ENCODE results near the gene BEST2.
A peak's percentile ranks its signal among the peaks of the same experiment; 100 is the strongest.

BEST2 gene

GRCh38 chr19:12801466-12802266 is 50.1 kb downstream of the BEST2 start, which contains the start of the genes PRDX2 and THSD8:
TSS of gene PRDX2 (minus strand) at chr19:12801800. CDS start at chr19:12801261, 539 bp downstream.
TSS of gene THSD8 (plus strand) at chr19:12802069. CDS start at chr19:12802072, 3 bp downstream.
- H3K36me3 Mint-ChIP-seq (ENCODE audit: low read depth) = peaks cover 9% of the 10 kb centered on the region
- peak within 1 kb of the TSS; percentile 78 to 92 (median 89) for H3K4me3 Mint-ChIP-seq
- H3K4me1 Mint-ChIP-seq = peaks cover 22% of the 10 kb centered on the region
- peak within 1 kb of the TSS; percentile 35 to 72 (median 68) for H3K27ac Mint-ChIP-seq
- no peaks in the 10 kb centered on the region for H3K27me3 Mint-ChIP-seq (ENCODE audit: low read depth)
- H3K9me3 Mint-ChIP-seq = no peaks in the 10 kb centered on the region
- TF ChIP-seq CTCF (IDR thresholded peaks at IDR 0.05; ENCODE audit: unreplicated experiment in 3 of 3) = no peak

GRCh38 chr19:12802267-12803106 is 50.9 kb downstream of the BEST2 start:
- peaks cover 24% of the 10 kb centered on the region for H3K4me1 Mint-ChIP-seq

GRCh38 chr19:12804051-12804450 is 52.5 kb downstream of the BEST2 start:
- TF ChIP-seq CTCF (IDR thresholded peaks at IDR 0.05; ENCODE audit: unreplicated experiment in 3 of 3) = no peak
- no peaks in the 10 kb centered on the region for H3K9me3 Mint-ChIP-seq
- H3K27me3 Mint-ChIP-seq (ENCODE audit: low read depth) = no peaks in the 10 kb centered on the region
- H3K4me3 Mint-ChIP-seq = peak overlapping the region in 2 of 3 experiments; percentile 29 to 53
- H3K27ac Mint-ChIP-seq = no peak overlapping the region
- H3K36me3 Mint-ChIP-seq (ENCODE audit: low read depth) = peaks cover 5% of the 10 kb centered on the region
- H3K4me1 Mint-ChIP-seq = peaks cover 24% of the 10 kb centered on the region

More at GRCh38 chr19:12802267-12803106, 50.9 kb downstream of the BEST2 start:
- TF ChIP-seq CTCF (IDR thresholded peaks at IDR 0.05; ENCODE audit: unreplicated experiment in 3 of 3) = no peak
- H3K4me3 Mint-ChIP-seq = peak overlapping the region; percentile 78 to 92 (median 89)
- peak overlapping the region in 2 of 3 experiments; percentile 53 to 63 for H3K27ac Mint-ChIP-seq
- H3K9me3 Mint-ChIP-seq = no peaks in the 10 kb centered on the region
- no peaks in the 10 kb centered on the region for H3K27me3 Mint-ChIP-seq (ENCODE audit: low read depth)
- H3K36me3 Mint-ChIP-seq (ENCODE audit: low read depth) = peaks cover 5% of the 10 kb centered on the region

GRCh38 chr19:12806242-12807081 is 54.9 kb downstream of the BEST2 start, which contains the start of gene RNASEH2A:
TSS of gene RNASEH2A (plus strand) at chr19:12806584. CDS start at chr19:12806674, 90 bp downstream.
- peak within 1 kb of the TSS; percentile 91 to 95 (median 94) for H3K4me3 Mint-ChIP-seq
- peak within 1 kb of the TSS; percentile 88 to 98 (median 89) for H3K27ac Mint-ChIP-seq
- peak in 1 of 3 experiments; percentile 8 for TF ChIP-seq CTCF (IDR thresholded peaks at IDR 0.05; ENCODE audit: unreplicated experiment in 3 of 3)
- no peaks in the 10 kb centered on the region for H3K9me3 Mint-ChIP-seq
- H3K4me1 Mint-ChIP-seq = peaks cover 17% of the 10 kb centered on the region
- H3K27me3 Mint-ChIP-seq (ENCODE audit: low read depth) = no peaks in the 10 kb centered on the region
- H3K36me3 Mint-ChIP-seq (ENCODE audit: low read depth) = peaks cover 4% of the 10 kb centered on the region

Measured in nephron (organoid).